Measurements from ENCODE around the gene C19orf81. TPM values are rescaled to one million over a fixed set of nuclear protein-coding genes. Genes with fewer than 3 reads are reported as not detected.

Gene C19orf81
- total and polyA plus RNA-seq, 9 of the 15 experiments (the other 6 are each of a cell fraction or from before 2014, with no cell fraction given) = 2.5 to 42.9 (median 33.0) TPM; not detected in 4

- peak; percentile 71; the same call in 1 of the 2 replicates for TF ChIP-seq HINFP (tag; conservative IDR thresholded peaks at IDR 0.05; ENCODE audit: low read depth)
- TF ChIP-seq PHF20 (IDR thresholded peaks at IDR 0.05; ENCODE audit: partially characterized antibody) = peak; percentile 12
- peak; percentile 69 to 91 for TF ChIP-seq RAD21 (CRISPR knock-in tag; conservative IDR thresholded peaks at IDR 0.05 in 1 of 2, IDR thresholded peaks at IDR 0.05 in 1 of 2)
- peak; percentile 81; the same call in 1 of the 2 replicates for TF ChIP-seq ARID2 (IDR thresholded peaks at IDR 0.05)
- TF ChIP-seq ATF3 (IDR thresholded peaks at IDR 0.05) = no peak
- no peak for TF ChIP-seq ATF3 (CRISPR knock-in tag; conservative IDR thresholded peaks at IDR 0.05)
- no peak for TF ChIP-seq ZC3H4 (CRISPR knock-in tag; IDR thresholded peaks at IDR 0.05; ENCODE audit: borderline replicate concordance)
- peak; percentile 74; the same call in 1 of the 2 replicates for TF ChIP-seq ZBTB49 (CRISPR knock-in tag; IDR thresholded peaks at IDR 0.05; ENCODE audit: borderline replicate concordance)
- TF ChIP-seq ADNP (tag; IDR thresholded peaks at IDR 0.05) = no peak
- 0 out of 2 replicates have a peak, but pooled peaks have one; percentile 24 for TF ChIP-seq RB1 (IDR thresholded peaks at IDR 0.05; ENCODE audit: low read depth)
- no peak for TF ChIP-seq CBFB (CRISPR knock-in tag; IDR thresholded peaks at IDR 0.05)
- no peak for TF ChIP-seq IRF9 (tag; IDR thresholded peaks at IDR 0.05)
- 0 out of 2 replicates have a peak, but pooled peaks have one; percentile 24 for TF ChIP-seq CREM (IDR thresholded peaks at IDR 0.05; ENCODE audit: low read depth)
- TF ChIP-seq BRD9 (IDR thresholded peaks at IDR 0.05; ENCODE audit: low read depth, partially characterized antibody) = no peak
- TF ChIP-seq SMC3 (conservative IDR thresholded peaks at IDR 0.05; ENCODE audit: insufficient read depth, low read depth, low read length) = peak; percentile 82
Measured at GRCh38 chr19:50703915-50704796, 54.9 kb downstream of the C19orf81 start (continued).

All from K562 (cell line).